DND-41 (cell line): ENCODE results near the gene UPF1.

ENCODE experiments used
- EZH2 ChIP-seq: IDR thresholded peaks from 3 replicates; pipeline ENCODE4 v1.6.1; 2012; ENCODE audit warnings: borderline replicate concordance, low read depth, mild to moderate bottlenecking, moderate library complexity, low read length, inconsistent platforms; ENCODE audit not compliant: severe bottlenecking
- TF ChIP-seq, protein P1 (sequence below): IDR thresholded peaks from 2 replicates; pipeline ENCODE4 v1.5.1; 2012; ENCODE audit warnings: borderline replicate concordance, low read length, moderate library complexity, mild to moderate bottlenecking; ENCODE audit not compliant: poor library complexity, severe bottlenecking; ENCODE audit errors: extremely low read depth

- TF ChIP-seq, protein P1, sequence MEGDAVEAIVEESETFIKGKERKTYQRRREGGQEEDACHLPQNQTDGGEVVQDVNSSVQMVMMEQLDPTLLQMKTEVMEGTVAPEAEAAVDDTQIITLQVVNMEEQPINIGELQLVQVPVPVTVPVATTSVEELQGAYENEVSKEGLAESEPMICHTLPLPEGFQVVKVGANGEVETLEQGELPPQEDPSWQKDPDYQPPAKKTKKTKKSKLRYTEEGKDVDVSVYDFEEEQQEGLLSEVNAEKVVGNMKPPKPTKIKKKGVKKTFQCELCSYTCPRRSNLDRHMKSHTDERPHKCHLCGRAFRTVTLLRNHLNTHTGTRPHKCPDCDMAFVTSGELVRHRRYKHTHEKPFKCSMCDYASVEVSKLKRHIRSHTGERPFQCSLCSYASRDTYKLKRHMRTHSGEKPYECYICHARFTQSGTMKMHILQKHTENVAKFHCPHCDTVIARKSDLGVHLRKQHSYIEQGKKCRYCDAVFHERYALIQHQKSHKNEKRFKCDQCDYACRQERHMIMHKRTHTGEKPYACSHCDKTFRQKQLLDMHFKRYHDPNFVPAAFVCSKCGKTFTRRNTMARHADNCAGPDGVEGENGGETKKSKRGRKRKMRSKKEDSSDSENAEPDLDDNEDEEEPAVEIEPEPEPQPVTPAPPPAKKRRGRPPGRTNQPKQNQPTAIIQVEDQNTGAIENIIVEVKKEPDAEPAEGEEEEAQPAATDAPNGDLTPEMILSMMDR: no peak
- no peak for TF ChIP-seq EZH2
Observed at GRCh38 chr19:18839465-18840287, 7.9 kb downstream of the UPF1 start.
